HCT116 (cell line): Measurements from ENCODE around the gene CCDC121.

Experiments
- EZH2 ChIP-seq: fragments of 200-600 bp; sonication (generic); IDR thresholded peaks from 2 replicates; pipeline ENCODE4 v1.6.1; 2017; ENCODE audit warnings: antibody characterized with exemption, mixed run types
- EZH2phosphoT487 ChIP-seq: fragments of 200-600 bp; IDR thresholded peaks from 2 replicates; pipeline ENCODE4 v1.6.1; 2018; ENCODE audit warnings: antibody characterized with exemption, borderline replicate concordance
- POLR2A ChIP-seq: IDR thresholded peaks from 2 replicates; pipeline ENCODE4 v1.7.0; 2011; ENCODE audit warnings: borderline replicate concordance; ENCODE audit not compliant: insufficient read depth, insufficient read length; ENCODE audit errors: extremely low read depth
- POLR2AphosphoS5 ChIP-seq: IDR thresholded peaks from 2 replicates; pipeline ENCODE4 v1.6.1; 2011; ENCODE audit warnings: mild to moderate bottlenecking, low read depth, low read length, moderate library complexity
- SIN3A ChIP-seq: IDR thresholded peaks from 2 replicates; pipeline ENCODE4 v1.6.1; 2012; ENCODE audit warnings: low read depth
- SP1 ChIP-seq: IDR thresholded peaks from 2 replicates; pipeline ENCODE4 v1.6.1; 2012; ENCODE audit warnings: low read depth
- YY1 ChIP-seq: IDR thresholded peaks from 2 replicates; pipeline ENCODE4 v1.6.1; 2011; ENCODE audit warnings: low read length, low read depth, moderate library complexity, mild to moderate bottlenecking; ENCODE audit not compliant: insufficient replicate concordance; ENCODE audit errors: extremely low read depth
- TF ChIP-seq, protein P1 (sequence below), 3 experiments: fragments of 200-600 bp in 1 of 3; sonication (generic) in 1 of 3; IDR thresholded peaks in 2 of 3; conservative IDR thresholded peaks in 1 of 3; 2 replicates each; pipeline ENCODE4 v1.5.1; 2012 to 2017; ENCODE audit warnings: low read depth in 2 of 3, low read length in 2 of 3, antibody characterized with exemption in 1 of 3, borderline replicate concordance in 1 of 3, control low read depth in 1 of 3, mild to moderate bottlenecking in 1 of 3, mixed read lengths in 1 of 3, mixed run types in 1 of 3, moderate library complexity in 1 of 3; ENCODE audit not compliant: insufficient read depth in 1 of 3

DNA sequence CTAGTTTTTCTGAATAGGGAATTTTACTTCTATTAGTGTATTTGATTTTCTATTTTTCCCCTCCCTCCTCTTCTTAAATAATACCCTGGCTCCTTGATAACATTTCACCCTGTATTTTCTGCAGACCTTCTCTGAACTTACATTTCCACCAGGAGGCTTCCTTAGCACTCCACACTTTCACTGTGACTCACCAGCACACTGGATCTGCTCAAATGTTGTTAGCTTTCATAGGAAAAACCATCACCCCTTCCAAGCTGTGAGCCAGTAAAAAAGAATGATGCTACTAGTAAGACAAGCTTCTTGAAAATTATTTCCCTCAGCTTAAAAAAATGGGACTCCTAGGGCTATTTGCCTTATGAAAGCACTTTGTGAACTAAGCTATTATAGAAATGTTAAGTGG, 18.5 kb upstream of the CCDC121 start:
- TF ChIP-seq, protein P1, sequence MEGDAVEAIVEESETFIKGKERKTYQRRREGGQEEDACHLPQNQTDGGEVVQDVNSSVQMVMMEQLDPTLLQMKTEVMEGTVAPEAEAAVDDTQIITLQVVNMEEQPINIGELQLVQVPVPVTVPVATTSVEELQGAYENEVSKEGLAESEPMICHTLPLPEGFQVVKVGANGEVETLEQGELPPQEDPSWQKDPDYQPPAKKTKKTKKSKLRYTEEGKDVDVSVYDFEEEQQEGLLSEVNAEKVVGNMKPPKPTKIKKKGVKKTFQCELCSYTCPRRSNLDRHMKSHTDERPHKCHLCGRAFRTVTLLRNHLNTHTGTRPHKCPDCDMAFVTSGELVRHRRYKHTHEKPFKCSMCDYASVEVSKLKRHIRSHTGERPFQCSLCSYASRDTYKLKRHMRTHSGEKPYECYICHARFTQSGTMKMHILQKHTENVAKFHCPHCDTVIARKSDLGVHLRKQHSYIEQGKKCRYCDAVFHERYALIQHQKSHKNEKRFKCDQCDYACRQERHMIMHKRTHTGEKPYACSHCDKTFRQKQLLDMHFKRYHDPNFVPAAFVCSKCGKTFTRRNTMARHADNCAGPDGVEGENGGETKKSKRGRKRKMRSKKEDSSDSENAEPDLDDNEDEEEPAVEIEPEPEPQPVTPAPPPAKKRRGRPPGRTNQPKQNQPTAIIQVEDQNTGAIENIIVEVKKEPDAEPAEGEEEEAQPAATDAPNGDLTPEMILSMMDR (IDR thresholded peaks at IDR 0.05 in 2 of 3, conservative IDR thresholded peaks at IDR 0.05 in 1 of 3; ENCODE audit: borderline replicate concordance in 1 of 3, insufficient read depth in 1 of 3, low read depth in 2 of 3, low read length in 2 of 3) = no peak
- TF ChIP-seq POLR2A = no peak
- no peak for TF ChIP-seq POLR2AphosphoS5
- no peak for TF ChIP-seq SIN3A
- TF ChIP-seq EZH2 = no peak
- no peak for TF ChIP-seq EZH2phosphoT487
- no peak for TF ChIP-seq YY1
- TF ChIP-seq SP1 = no peak
